Upper lobe of left lung (tissue), 4 donors: ENCODE data around the gene GPC1.

ENCODE experiments used
- CTCF ChIP-seq, 6 experiments: fragments of 450-650 bp in 4 of 6; fragments of 200-600 bp in 2 of 6; sonication (generic) in 2 of 6; IDR thresholded peaks; one replicate each; pipeline ENCODE4 v1.5.1; 2016 to 2019; ENCODE audit warnings: antibody characterized with exemption in 6 of 6
- POLR2A ChIP-seq, 4 donors: fragments of 450-650 bp; IDR thresholded peaks; one replicate each; pipeline ENCODE4 v1.5.1; 2016 to 2017; ENCODE audit warnings: antibody characterized with exemption in 4 of 4, mild to moderate bottlenecking in 2 of 4
- POLR2AphosphoS5 ChIP-seq, 2 donors: sonication (generic); formaldehyde crosslinking; IDR thresholded peaks; one replicate each; pipeline ENCODE4 v1.5.1; 2017; ENCODE audit warnings: antibody characterized with exemption in 2 of 2

- TF ChIP-seq CTCF (IDR thresholded peaks at IDR 0.05) (no peak), POLR2AphosphoS5 (IDR thresholded peaks at IDR 0.05) (no peak), POLR2A (IDR thresholded peaks at IDR 0.05) (no peak)
Measured at GRCh38 chr2:240498958-240499260, 63.4 kb downstream of the GPC1 start.
